ENCODE data around the gene LILRB2. TPM values are rescaled to one million over a fixed set of nuclear protein-coding genes. Genes with fewer than 3 reads are reported as not detected.
"Not testable (repeated sequence)": the region's sequence is repeated elsewhere in the genome, so short reads cannot be mapped to it uniquely, and the experiment has no call there.

LILRB2 gene
- polyA plus RNA-seq, 1 of the 3 experiments (the other 2 are of a cell fraction) = not detected

GRCh38 chr19:54245936-54246335, 35.0 kb downstream of the LILRB2 start (continued):
- TF ChIP-seq MXI1 (IDR thresholded peaks at IDR 0.05; ENCODE audit: low read depth, low read length) (no peak), MAX (IDR thresholded peaks at IDR 0.05; ENCODE audit: low read depth) (no peak)

DNA sequence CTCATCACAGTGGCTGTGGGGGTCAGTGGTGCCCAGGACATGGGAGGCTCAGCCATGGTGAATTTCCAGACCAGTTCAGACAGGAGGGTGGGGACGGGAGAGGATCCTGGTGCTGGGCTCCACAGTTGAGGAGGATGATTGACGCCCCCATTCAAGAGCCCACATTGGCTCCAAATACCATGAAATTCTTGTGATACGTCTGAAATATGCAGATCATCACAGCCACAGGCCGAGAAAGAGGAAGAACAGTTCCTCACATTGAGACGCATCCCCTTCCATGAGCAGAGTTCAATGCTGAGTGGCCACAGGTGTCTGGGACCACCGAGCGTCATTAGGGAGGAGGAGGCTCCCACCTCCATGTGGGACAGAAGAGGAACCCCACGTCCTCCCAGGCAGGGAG, 37.1 kb downstream of the LILRB2 start:
- H3K9me2 ChIP-seq, POLR2A ChIA-PET, CTCF ChIA-PET: not testable (repeated sequence)

DNA sequence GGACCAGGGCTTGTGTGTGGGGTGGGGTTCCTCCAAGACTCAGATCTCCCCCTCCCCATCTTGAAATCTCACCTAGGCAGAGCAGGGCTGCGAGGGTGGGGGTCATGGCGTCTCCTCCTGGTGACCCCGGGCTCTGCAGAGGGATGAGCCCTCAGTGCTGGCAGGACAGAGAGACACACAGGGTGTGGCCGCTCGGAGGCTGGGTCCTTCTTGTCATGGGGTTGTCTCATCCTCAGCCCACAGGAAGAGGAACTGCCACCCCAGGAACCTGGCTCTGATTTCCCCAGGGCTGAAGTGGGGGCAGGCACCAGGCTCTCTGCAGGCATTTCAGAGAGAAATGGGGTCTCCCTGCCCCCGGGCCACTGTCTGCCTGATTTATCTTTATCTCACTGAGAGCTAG, 38.3 kb downstream of the LILRB2 start, which contains the start of gene LILRA6:
Gene LILRA6, minus strand, starts transcription at position 145 of the 400 bp plus-strand sequence.
- H3K27ac ChIP-seq (ENCODE audit: low read depth in 2 of 2, low read length in 1 of 2); H3K9me2 ChIP-seq; POLR2A ChIA-PET; DNase-seq; H4K20me1 ChIP-seq (ENCODE audit: insufficient read depth); H3K4me2 ChIP-seq; H3K79me2 ChIP-seq (ENCODE audit: insufficient read depth); H3K9me3 ChIP-seq; H3K4me1 ChIP-seq (ENCODE audit: control insufficient read depth in 1 of 2, insufficient read depth in 2 of 2, low read depth in 1 of 2, low read length in 1 of 2); H3K9ac ChIP-seq; H3K36me3 ChIP-seq (replicated peaks in 1 of 2; ENCODE audit: control insufficient read depth in 1 of 2, insufficient read depth in 2 of 2, low read length in 1 of 2); H3F3A ChIP-seq (replicated peaks; ENCODE audit: insufficient read depth); H3K4me3 ChIP-seq (ENCODE audit: low read depth in 2 of 2, low read length in 1 of 2); CTCF ChIA-PET; H2AFZ ChIP-seq (ENCODE audit: low read depth): not testable (repeated sequence)
- H3K27me3 ChIP-seq (ENCODE audit: insufficient read depth) = peaks cover 35% of the 10 kb centered on the region
- WGBS (ENCODE audit: low lambda C conversion rate) = no CpG with 5 or more reads among the region's 6 CpGs

More for the DNA sequence above, 37.1 kb downstream of the LILRB2 start:
- H3K4me1 ChIP-seq (ENCODE audit: control insufficient read depth in 1 of 2, insufficient read depth in 2 of 2, low read depth in 1 of 2, low read length in 1 of 2); H3K36me3 ChIP-seq (replicated peaks in 1 of 2; ENCODE audit: control insufficient read depth in 1 of 2, insufficient read depth in 2 of 2, low read length in 1 of 2); H3K79me2 ChIP-seq (ENCODE audit: insufficient read depth); H3K9me3 ChIP-seq; H4K20me1 ChIP-seq (ENCODE audit: insufficient read depth); H3K4me2 ChIP-seq; H2AFZ ChIP-seq (ENCODE audit: low read depth); DNase-seq; H3K9ac ChIP-seq; H3K4me3 ChIP-seq (ENCODE audit: low read depth in 2 of 2, low read length in 1 of 2); H3F3A ChIP-seq (replicated peaks; ENCODE audit: insufficient read depth); H3K27ac ChIP-seq (ENCODE audit: low read depth in 2 of 2, low read length in 1 of 2): not testable (repeated sequence)
- WGBS (ENCODE audit: low lambda C conversion rate) = 0% methylated on average over 2 of the region's 8 CpGs
- H3K27me3 ChIP-seq (ENCODE audit: insufficient read depth) = peaks cover 45% of the 10 kb centered on the region

GRCh38 chr19:54242234-54242633, 38.7 kb downstream of the LILRB2 start:
- no CpG with 5 or more reads among the region's 4 CpGs for WGBS (ENCODE audit: low lambda C conversion rate)
- H2AFZ ChIP-seq (ENCODE audit: low read depth); H3F3A ChIP-seq (replicated peaks; ENCODE audit: insufficient read depth): not testable (repeated sequence)

GRCh38 chr19:54240372-54241336, 40.3 kb downstream of the LILRB2 start:
- H3K4me1 ChIP-seq (ENCODE audit: control insufficient read depth in 1 of 2, insufficient read depth in 2 of 2, low read depth in 1 of 2, low read length in 1 of 2); H4K20me1 ChIP-seq (ENCODE audit: insufficient read depth); CTCF ChIA-PET; H3K9me2 ChIP-seq; H3K9ac ChIP-seq; H3K27ac ChIP-seq (ENCODE audit: low read depth in 2 of 2, low read length in 1 of 2); H3K36me3 ChIP-seq (replicated peaks in 1 of 2; ENCODE audit: control insufficient read depth in 1 of 2, insufficient read depth in 2 of 2, low read length in 1 of 2); H3K4me2 ChIP-seq; H3K9me3 ChIP-seq; DNase-seq; H2AFZ ChIP-seq (ENCODE audit: low read depth); POLR2A ChIA-PET; H3F3A ChIP-seq (replicated peaks; ENCODE audit: insufficient read depth); H3K79me2 ChIP-seq (ENCODE audit: insufficient read depth); H3K4me3 ChIP-seq (ENCODE audit: low read depth in 2 of 2, low read length in 1 of 2): not testable (repeated sequence)
- H3K27me3 ChIP-seq (ENCODE audit: insufficient read depth) = peaks cover 47% of the 10 kb centered on the region
- WGBS (ENCODE audit: low lambda C conversion rate) = 26% methylated on average over 15 of the region's 22 CpGs

More at GRCh38 chr19:54242234-54242633, 38.7 kb downstream of the LILRB2 start:
- peaks cover 34% of the 10 kb centered on the region for H3K27me3 ChIP-seq (ENCODE audit: insufficient read depth)
- H3K79me2 ChIP-seq (ENCODE audit: insufficient read depth); POLR2A ChIA-PET; DNase-seq; CTCF ChIA-PET; H3K9me3 ChIP-seq; H3K9me2 ChIP-seq; H3K4me3 ChIP-seq (ENCODE audit: low read depth in 2 of 2, low read length in 1 of 2); H4K20me1 ChIP-seq (ENCODE audit: insufficient read depth); H3K9ac ChIP-seq; H3K27ac ChIP-seq (ENCODE audit: low read depth in 2 of 2, low read length in 1 of 2); H3K4me2 ChIP-seq; H3K4me1 ChIP-seq (ENCODE audit: control insufficient read depth in 1 of 2, insufficient read depth in 2 of 2, low read depth in 1 of 2, low read length in 1 of 2); H3K36me3 ChIP-seq (replicated peaks in 1 of 2; ENCODE audit: control insufficient read depth in 1 of 2, insufficient read depth in 2 of 2, low read length in 1 of 2): not testable (repeated sequence)

GRCh38 chr19:54239491-54240371, 41.2 kb downstream of the LILRB2 start:
- H3F3A ChIP-seq (replicated peaks; ENCODE audit: insufficient read depth); H3K27ac ChIP-seq (ENCODE audit: low read depth in 2 of 2, low read length in 1 of 2); H3K4me1 ChIP-seq (ENCODE audit: control insufficient read depth in 1 of 2, insufficient read depth in 2 of 2, low read depth in 1 of 2, low read length in 1 of 2); H3K36me3 ChIP-seq (replicated peaks in 1 of 2; ENCODE audit: control insufficient read depth in 1 of 2, insufficient read depth in 2 of 2, low read length in 1 of 2); H3K9me2 ChIP-seq; DNase-seq; H3K4me2 ChIP-seq; H3K79me2 ChIP-seq (ENCODE audit: insufficient read depth); H4K20me1 ChIP-seq (ENCODE audit: insufficient read depth); H2AFZ ChIP-seq (ENCODE audit: low read depth); POLR2A ChIA-PET; CTCF ChIA-PET; H3K9ac ChIP-seq; H3K4me3 ChIP-seq (ENCODE audit: low read depth in 2 of 2, low read length in 1 of 2); H3K9me3 ChIP-seq: not testable (repeated sequence)
- WGBS (ENCODE audit: low lambda C conversion rate) = 16% methylated on average over 7 of the region's 21 CpGs
- peaks cover 43% of the 10 kb centered on the region for H3K27me3 ChIP-seq (ENCODE audit: insufficient read depth)
